ENCODE data around the gene S100A13. TPM values are rescaled to one million over a fixed set of nuclear protein-coding genes. Genes with fewer than 3 reads are reported as not detected.
A peak's percentile ranks its signal among the peaks of the same experiment; 100 is the strongest.

S100A13 gene
- total RNA-seq, 2 donors from 2014 or later, result 224 to 284 TPM

DNA sequence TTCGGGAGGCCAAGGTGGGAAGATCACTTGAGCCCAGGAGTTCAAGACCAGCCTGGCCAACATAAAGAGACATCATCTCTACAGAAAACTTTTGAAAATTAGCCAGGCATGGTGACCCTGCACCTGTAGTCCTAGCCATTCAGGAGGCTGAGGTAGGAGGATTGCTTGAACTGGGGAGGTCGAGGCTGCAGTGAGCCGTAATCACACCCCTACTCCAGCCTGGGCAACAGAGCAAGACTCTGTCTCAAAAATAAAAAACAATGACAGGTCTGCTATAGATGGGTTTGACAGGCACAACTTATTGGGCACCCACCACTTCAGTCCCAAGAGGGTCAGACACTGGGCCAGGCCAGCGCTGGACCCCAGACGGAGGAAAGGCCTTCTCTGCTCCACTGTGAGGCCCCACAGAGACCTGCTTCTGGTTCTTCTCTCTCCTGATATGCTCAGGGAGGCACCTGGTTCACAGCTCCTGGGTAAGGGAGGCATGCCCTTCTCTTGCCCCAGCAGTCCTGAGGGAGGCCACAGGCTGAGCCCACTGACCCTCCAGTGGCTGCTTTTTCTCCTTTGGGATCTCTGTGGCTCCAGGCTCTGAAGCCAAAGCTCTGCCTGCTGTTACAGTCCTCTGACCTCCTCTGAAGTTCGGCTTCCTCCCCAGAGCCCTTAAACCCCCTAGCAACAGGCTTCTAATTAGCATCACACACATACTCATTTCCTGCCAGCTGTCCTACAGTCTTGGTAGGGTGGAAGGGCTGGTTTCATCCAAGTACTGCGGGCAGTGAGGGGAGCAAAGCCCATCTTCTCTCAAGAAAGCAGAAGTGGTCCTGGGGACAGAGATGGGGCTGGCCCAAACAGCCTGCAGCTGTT, 28.8 kb downstream of the S100A13 start:
- Histone ChIP-seq H3K4me3 (ENCODE audit: low read length) (no peak overlapping the region), H3K27ac (ENCODE audit: low read depth, low read length) (peak overlapping the region; percentile 76), H3K9me3 (ENCODE audit: control insufficient read depth, low read length) (no peaks in the 10 kb centered on the region), H3K27me3 (ENCODE audit: control insufficient read depth, insufficient read depth, low read length, poor library complexity, severe bottlenecking) (no peaks in the 10 kb centered on the region), H3K4me1 (ENCODE audit: control insufficient read depth, insufficient read depth, low read length) (no peaks in the 10 kb centered on the region), H3K9ac (ENCODE audit: extremely low read depth, low read length, poor library complexity, severe bottlenecking) (no peak overlapping the region), H3K36me3 (ENCODE audit: control insufficient read depth, insufficient read depth, low read length) (no peaks in the 10 kb centered on the region)
- H3K4me3 Mint-ChIP-seq, result no peak overlapping the region
- H3K27ac Mint-ChIP-seq, result no peak overlapping the region
- TF ChIP-seq CTCF (conservative IDR thresholded peaks at IDR 0.05), result no peak
- 67 to 83% methylated on average over 2 to 7 of the region's 7 CpGs for WGBS, 2 experiments (ENCODE audit: insufficient coverage in 1 of 2, insufficient read length in 1 of 2)
- peaks cover 6% of the 10 kb centered on the region for H3K4me1 Mint-ChIP-seq
- no peaks in the 10 kb centered on the region for H3K27me3 Mint-ChIP-seq (ENCODE audit: insufficient read depth)
- peaks cover 11% of the 10 kb centered on the region for H3K36me3 Mint-ChIP-seq (ENCODE audit: low read depth)
- H3K9me3 Mint-ChIP-seq, result no peaks in the 10 kb centered on the region
- DNase-seq, result peak; percentile 78

- H3K4me3 Mint-ChIP-seq, result no peak overlapping the region
- H3K4me1 Mint-ChIP-seq, result peaks cover 6% of the 10 kb centered on the region
- H3K27me3 Mint-ChIP-seq (ENCODE audit: insufficient read depth), result no peaks in the 10 kb centered on the region
- no peak overlapping the region for H3K4me3 ChIP-seq (ENCODE audit: low read length)
- no peak overlapping the region for H3K27ac ChIP-seq (ENCODE audit: low read depth, low read length)
- H3K27me3 ChIP-seq (ENCODE audit: control insufficient read depth, insufficient read depth, low read length, poor library complexity, severe bottlenecking), result no peaks in the 10 kb centered on the region
- H3K9me3 Mint-ChIP-seq, result no peaks in the 10 kb centered on the region
- TF ChIP-seq CTCF (conservative IDR thresholded peaks at IDR 0.05), result no peak
- H3K9me3 ChIP-seq (ENCODE audit: control insufficient read depth, low read length), result no peaks in the 10 kb centered on the region
- H3K36me3 Mint-ChIP-seq (ENCODE audit: low read depth), result peaks cover 11% of the 10 kb centered on the region
- H3K9ac ChIP-seq (ENCODE audit: extremely low read depth, low read length, poor library complexity, severe bottlenecking), result no peak overlapping the region
- 92 to 95% methylated on average over 6 of the region's 6 CpGs for WGBS, 2 experiments (ENCODE audit: insufficient coverage in 1 of 2, insufficient read length in 1 of 2)
- no peak for DNase-seq
- H3K4me1 ChIP-seq (ENCODE audit: control insufficient read depth, insufficient read depth, low read length), result no peaks in the 10 kb centered on the region
- no peak overlapping the region for H3K27ac Mint-ChIP-seq
- H3K36me3 ChIP-seq (ENCODE audit: control insufficient read depth, insufficient read depth, low read length), result no peaks in the 10 kb centered on the region
Observed at GRCh38 chr1:153597206-153597605, 30.1 kb downstream of the S100A13 start.

GRCh38 chr1:153592748-153593147, 34.6 kb downstream of the S100A13 start:
- Histone ChIP-seq H3K9ac (ENCODE audit: extremely low read depth, low read length, poor library complexity, severe bottlenecking) (no peak overlapping the region), H3K27ac (ENCODE audit: low read depth, low read length) (peak overlapping the region; percentile 51), H3K4me1 (ENCODE audit: control insufficient read depth, insufficient read depth, low read length) (no peaks in the 10 kb centered on the region), H3K4me3 (ENCODE audit: low read length) (no peak overlapping the region), H3K27me3 (ENCODE audit: control insufficient read depth, insufficient read depth, low read length, poor library complexity, severe bottlenecking) (no peaks in the 10 kb centered on the region), H3K36me3 (ENCODE audit: control insufficient read depth, insufficient read depth, low read length) (no peaks in the 10 kb centered on the region), H3K9me3 (ENCODE audit: control insufficient read depth, low read length) (no peaks in the 10 kb centered on the region)
- H3K27me3 Mint-ChIP-seq (ENCODE audit: insufficient read depth), result no peaks in the 10 kb centered on the region
- H3K36me3 Mint-ChIP-seq (ENCODE audit: low read depth), result no peaks in the 10 kb centered on the region
- no peak for DNase-seq
- no peak overlapping the region for H3K27ac Mint-ChIP-seq
- no peak for TF ChIP-seq CTCF (conservative IDR thresholded peaks at IDR 0.05)
- 57 to 89% methylated on average over 2 to 4 of the region's 4 CpGs for WGBS, 2 experiments (ENCODE audit: insufficient coverage in 1 of 2, insufficient read length in 1 of 2)
- H3K4me3 Mint-ChIP-seq, result no peak overlapping the region
- H3K9me3 Mint-ChIP-seq, result no peaks in the 10 kb centered on the region
- peaks cover 4% of the 10 kb centered on the region for H3K4me1 Mint-ChIP-seq

All from endodermal cell (in vitro differentiated cells).